ENCODE results near the gene SPATS2. TPM values are rescaled to one million over a fixed set of nuclear protein-coding genes. Genes with fewer than 3 reads are reported as not detected.

SPATS2 gene
- total and polyA plus RNA-seq, 9 donors = 9.1 to 28.2 (median 15.2) TPM

DNA sequence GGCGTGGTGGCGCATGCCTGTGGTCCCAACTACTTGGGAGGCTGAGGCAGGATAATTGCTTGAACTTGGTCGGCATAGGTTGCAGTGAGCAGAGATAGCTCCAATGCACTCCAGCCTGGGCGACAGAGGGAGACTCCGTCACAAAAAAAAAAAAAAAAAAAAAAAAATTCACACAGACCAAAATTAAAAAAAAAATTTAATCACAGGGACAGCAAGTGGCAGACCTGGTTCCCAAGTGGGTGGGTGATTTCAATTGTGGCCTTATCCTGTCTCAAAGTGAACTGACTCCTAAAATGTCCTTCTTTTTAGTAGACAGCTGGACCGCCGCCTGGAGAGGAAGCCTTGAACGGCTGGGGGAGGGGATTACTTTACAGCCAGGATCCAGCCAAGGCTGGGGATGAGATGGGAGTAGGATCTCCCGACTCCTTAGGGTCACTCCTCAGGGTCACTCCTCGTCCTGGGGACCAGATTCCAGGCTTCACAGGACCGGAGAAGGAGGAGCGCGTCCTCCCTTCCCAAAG, 170.0 kb downstream of the SPATS2 start:
- Histone ChIP-seq H3K9me3 (no peaks in the 10 kb centered on the region), H3K4me1 (ENCODE audit: insufficient read depth) (no peaks in the 10 kb centered on the region), H3K27me3 (no peaks in the 10 kb centered on the region), H3K4me3 (peak overlapping the region; percentile 45), H3K27ac (no peak overlapping the region), H3K36me3 (no peaks in the 10 kb centered on the region)
- DNase-seq = no peak
- WGBS, 3 donors = 17 to 22% (median 21%) methylated on average over 13 of the region's 13 CpGs
- TF ChIP-seq EP300 (IDR thresholded peaks at IDR 0.05) (no peak), POLR2A (IDR thresholded peaks at IDR 0.05) (no peak)
- TF ChIP-seq, protein P1, sequence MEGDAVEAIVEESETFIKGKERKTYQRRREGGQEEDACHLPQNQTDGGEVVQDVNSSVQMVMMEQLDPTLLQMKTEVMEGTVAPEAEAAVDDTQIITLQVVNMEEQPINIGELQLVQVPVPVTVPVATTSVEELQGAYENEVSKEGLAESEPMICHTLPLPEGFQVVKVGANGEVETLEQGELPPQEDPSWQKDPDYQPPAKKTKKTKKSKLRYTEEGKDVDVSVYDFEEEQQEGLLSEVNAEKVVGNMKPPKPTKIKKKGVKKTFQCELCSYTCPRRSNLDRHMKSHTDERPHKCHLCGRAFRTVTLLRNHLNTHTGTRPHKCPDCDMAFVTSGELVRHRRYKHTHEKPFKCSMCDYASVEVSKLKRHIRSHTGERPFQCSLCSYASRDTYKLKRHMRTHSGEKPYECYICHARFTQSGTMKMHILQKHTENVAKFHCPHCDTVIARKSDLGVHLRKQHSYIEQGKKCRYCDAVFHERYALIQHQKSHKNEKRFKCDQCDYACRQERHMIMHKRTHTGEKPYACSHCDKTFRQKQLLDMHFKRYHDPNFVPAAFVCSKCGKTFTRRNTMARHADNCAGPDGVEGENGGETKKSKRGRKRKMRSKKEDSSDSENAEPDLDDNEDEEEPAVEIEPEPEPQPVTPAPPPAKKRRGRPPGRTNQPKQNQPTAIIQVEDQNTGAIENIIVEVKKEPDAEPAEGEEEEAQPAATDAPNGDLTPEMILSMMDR (IDR thresholded peaks at IDR 0.05) = no peak
- intact Hi-C loops (cut with DNase I) = no loop called here

DNA sequence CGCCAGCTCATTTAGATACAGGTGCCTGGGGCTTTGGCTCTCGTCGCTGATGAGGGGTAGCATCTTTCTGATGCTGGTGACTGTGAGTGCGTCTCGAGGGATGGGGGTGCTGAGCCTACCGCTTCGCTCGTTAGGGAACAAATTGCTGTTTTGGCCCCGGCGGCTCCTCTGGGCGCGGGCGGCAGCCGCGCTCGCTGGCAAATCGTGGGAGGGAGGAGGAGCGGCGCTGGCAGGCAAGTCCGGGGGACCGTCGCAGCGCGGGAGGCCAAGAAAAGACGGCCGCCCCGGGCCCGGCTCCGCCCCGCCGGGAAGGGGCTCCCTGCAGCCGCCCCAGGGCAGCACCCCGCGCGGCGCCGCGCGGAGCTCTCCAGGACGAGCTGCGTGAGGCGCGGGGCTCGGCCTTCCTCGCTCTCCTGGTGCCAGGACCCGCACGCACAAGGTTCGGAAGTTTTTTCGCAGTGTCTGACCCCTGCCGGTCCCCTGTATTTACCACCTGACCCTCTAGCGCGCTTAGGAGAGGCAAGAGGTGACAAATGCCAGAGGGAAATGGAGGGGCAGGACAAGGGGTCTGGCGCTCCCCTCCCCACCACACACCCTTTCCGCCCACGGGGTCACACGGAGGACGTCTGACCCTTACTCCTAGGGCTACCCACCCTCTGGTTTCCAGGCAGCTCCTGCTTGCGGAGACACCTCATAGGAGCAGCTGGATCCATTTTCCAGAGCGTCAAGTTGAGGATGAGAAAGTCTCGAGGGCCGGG, 170.7 kb downstream of the SPATS2 start:
- no peaks in the 10 kb centered on the region for H3K9me3 ChIP-seq
- H3K4me3 ChIP-seq = peak overlapping the region; percentile 45
- WGBS, 3 donors = 0 to 1% (median 1%) methylated on average over 21 to 61 of the region's 61 CpGs
- intact Hi-C loops (cut with DNase I) = no loop called here
- DNase-seq = no peak
- H3K27ac ChIP-seq = no peak overlapping the region
- no peaks in the 10 kb centered on the region for H3K27me3 ChIP-seq
- H3K36me3 ChIP-seq = no peaks in the 10 kb centered on the region
- H3K4me1 ChIP-seq (ENCODE audit: insufficient read depth) = no peaks in the 10 kb centered on the region
- no peak for TF ChIP-seq EP300 (IDR thresholded peaks at IDR 0.05)
- TF ChIP-seq POLR2A (IDR thresholded peaks at IDR 0.05) = no peak
- TF ChIP-seq, protein P1 (IDR thresholded peaks at IDR 0.05) = no peak

DNA sequence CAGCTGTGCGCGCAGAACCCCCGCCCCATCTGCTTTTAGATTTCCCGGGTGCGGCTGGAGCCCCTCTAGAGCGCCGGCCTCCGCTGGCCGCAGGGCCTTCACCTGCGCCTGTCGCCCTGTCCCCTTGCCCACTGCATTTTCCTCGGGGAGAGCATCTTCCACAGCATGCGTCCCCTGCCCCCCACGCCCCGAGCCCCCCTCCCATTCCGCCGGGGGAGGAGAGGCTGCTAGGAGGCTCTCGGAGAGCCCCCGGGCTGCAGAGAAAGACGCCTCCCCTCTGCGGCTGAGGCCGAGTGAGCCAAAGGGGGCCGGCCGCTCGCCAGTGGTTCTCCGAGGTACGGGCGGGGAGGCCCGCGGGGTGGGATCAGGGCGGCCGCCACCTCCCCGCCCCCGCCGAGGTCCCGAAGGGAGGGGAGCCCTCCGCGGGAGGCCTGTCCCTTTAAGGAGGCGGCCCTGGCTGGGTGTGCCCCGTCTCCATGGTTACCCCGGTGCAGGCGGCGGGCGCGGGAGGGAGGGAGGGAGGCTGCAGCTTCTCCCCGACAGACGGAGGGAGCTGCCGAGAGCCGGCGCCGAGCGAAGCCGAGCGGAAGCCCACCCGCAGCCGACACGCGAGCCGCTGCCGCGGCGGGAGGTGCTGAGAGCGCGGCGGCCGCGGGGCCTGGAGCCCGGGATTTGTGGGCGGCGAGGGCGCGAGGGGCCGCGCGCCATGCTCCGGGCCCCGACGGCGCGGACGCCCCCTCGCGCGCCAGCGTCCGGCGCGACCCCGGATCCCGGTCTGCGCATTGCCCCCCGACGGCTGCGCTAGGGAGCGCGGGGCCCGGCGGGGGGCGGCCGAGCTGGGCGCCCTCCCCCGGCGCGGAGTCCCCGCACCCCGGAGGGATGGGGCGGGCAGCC, 171.5 kb downstream of the SPATS2 start, which contains the start of gene KCNH3:
KCNH3 (plus strand) TSS at position 521 of the 894 bp plus-strand sequence. CDS start 387 bp downstream, outside the sequence.
- H3K4me3 ChIP-seq = peak within 1 kb of the TSS; percentile 45
- DNase-seq = peak; percentile 67 to 76 (median 76)
- H3K9me3 ChIP-seq = no peaks in the 10 kb centered on the region
- intact Hi-C loops (cut with DNase I) = no loop called here
- H3K27me3 ChIP-seq = no peaks in the 10 kb centered on the region
- no peak within 1 kb of the TSS for H3K27ac ChIP-seq
- H3K4me1 ChIP-seq (ENCODE audit: insufficient read depth) = peaks cover under 1% of the 10 kb centered on the region
- TF ChIP-seq POLR2A (IDR thresholded peaks at IDR 0.05) (no peak), EP300 (IDR thresholded peaks at IDR 0.05) (no peak)
- TF ChIP-seq, protein P1 (IDR thresholded peaks at IDR 0.05) = no peak
- 0 to 1% (median 1%) methylated on average over 52 to 107 of the region's 107 CpGs for whole genome bisulfite sequencing, 3 donors
- H3K36me3 ChIP-seq = no peaks in the 10 kb centered on the region

DNA sequence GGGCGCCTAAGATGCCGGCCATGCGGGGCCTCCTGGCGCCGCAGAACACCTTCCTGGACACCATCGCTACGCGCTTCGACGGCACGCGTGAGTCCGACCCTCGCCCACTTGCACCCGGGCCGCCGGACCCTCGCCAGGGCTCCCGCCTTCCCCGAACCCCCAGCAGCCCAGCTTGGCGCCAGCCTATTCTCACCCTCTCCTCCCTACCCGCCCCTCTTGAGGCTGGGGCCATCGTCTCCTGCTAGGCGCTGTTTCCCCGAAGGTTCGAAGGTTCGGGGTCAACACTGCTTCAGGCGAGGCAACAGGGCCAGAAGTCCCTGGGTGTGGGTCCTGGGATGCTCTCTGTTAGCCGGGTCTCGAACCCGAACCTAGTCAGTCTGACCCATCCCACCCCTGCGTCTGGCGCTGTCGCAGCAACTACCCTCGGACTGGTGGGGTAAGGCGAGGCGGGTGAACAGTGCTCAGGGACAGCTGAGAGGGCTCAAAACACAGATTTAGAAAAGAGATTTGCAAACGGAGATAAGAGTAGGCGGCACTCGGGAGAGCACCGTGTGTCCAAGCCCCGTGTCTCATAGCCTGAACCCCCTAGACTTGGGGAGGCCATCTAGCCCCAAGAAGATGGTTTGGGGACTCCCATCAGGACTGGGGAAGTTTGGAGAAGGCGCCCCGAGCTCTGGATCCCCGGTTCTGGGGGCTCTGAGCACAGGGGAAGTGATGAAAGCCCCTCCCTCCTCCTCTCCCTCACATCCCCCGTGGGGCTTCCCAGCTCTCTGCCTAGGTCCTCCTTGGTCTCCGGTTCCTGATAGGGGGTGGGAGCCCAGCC, 172.4 kb downstream of the SPATS2 start:
- TF ChIP-seq POLR2A (IDR thresholded peaks at IDR 0.05) (no peak), EP300 (IDR thresholded peaks at IDR 0.05) (no peak)
- TF ChIP-seq, protein P1 (IDR thresholded peaks at IDR 0.05) = no peak
- no peaks in the 10 kb centered on the region for H3K9me3 ChIP-seq
- H3K27me3 ChIP-seq = no peaks in the 10 kb centered on the region
- 16 to 25% (median 23%) methylated on average over 39 to 47 of the region's 47 CpGs for WGBS, 3 donors
- intact Hi-C loops (cut with DNase I) = no loop called here
- no peak overlapping the region for H3K4me3 ChIP-seq
- H3K27ac ChIP-seq = no peak overlapping the region
- no peaks in the 10 kb centered on the region for H3K36me3 ChIP-seq
- DNase-seq = no peak
- peaks cover 2% of the 10 kb centered on the region for H3K4me1 ChIP-seq (ENCODE audit: insufficient read depth)

All from ovary (tissue), 9 donors.